Body of pancreas (tissue), 4 donors: Measurements from ENCODE around the gene ARL6IP4. TPM values are rescaled to one million over a fixed set of nuclear protein-coding genes. Genes with fewer than 3 reads are reported as not detected.

Source experiments
- ATAC-seq: fragments of 150-250 bp; one replicate; pipeline ENCODE4 v1.9.1; 2016
- DNase-seq, 4 donors: peaks; one replicate each; pipeline ENCODE4 v3.0.0-alpha.2; 2019
- H3K27ac ChIP-seq, 4 donors: fragments of 200-600 bp; sonication (generic); 1 replicate in 3 of 4; 2 replicates in 1 of 4; pipeline versions ENCODE4 v1.5.1 to v1.6.1; 2016 to 2019; ENCODE audit warnings: mild to moderate bottlenecking in 1 of 4, mixed read lengths in 1 of 4, moderate library complexity in 1 of 4
- H3K27me3 ChIP-seq, 2 donors: fragments of 200-600 bp; sonication (generic); one replicate each; pipeline ENCODE4 v1.6.0; 2016; ENCODE audit warnings: mild to moderate bottlenecking in 1 of 2
- H3K36me3 ChIP-seq, 2 donors: fragments of 200-600 bp; sonication (generic); replicated peaks in 1 of 2; 2 replicates each; pipeline ENCODE4 v1.5.1; 2016; ENCODE audit warnings: low read depth in 2 of 2; ENCODE audit not compliant: insufficient read depth in 1 of 2
- H3K4me1 ChIP-seq: fragments of 200-600 bp; sonication (generic); one replicate; pipeline ENCODE4 v1.6.0; 2016
- H3K4me3 ChIP-seq, 2 donors: fragments of 200-600 bp; sonication (generic); 1 replicate in 1 of 2; 2 replicates in 1 of 2; pipeline ENCODE4 v1.5.1; 2016 to 2019
- H3K9me3 ChIP-seq, 3 donors: fragments of 200-600 bp; sonication (generic); 1 replicate in 2 of 3; 2 replicates in 1 of 3; pipeline ENCODE4 v1.5.1; 2016
- POLR2A ChIP-seq, 3 donors: fragments of 450-650 bp; IDR thresholded peaks; one replicate each; pipeline ENCODE4 v1.6.1; 2016; ENCODE audit warnings: antibody characterized with exemption in 3 of 3, mild to moderate bottlenecking in 2 of 3
- WGBS, 2 donors: methylation state at CpG; one replicate each; pipeline ENCODE4 v1.1.5; 2017; 5-methylcytosine and 5-hydroxymethylcytosine counted together
- intact Hi-C: fragments of 100-400 bp; cut with DNase I; formaldehyde crosslinking; loops from one replicate; pipeline ENCODE4 v1.15.1; 2023
- total RNA-seq, 2 donors: library from RNA; depleted of rRNA; stranded (reverse); fragments of >200 nt; gene quantifications; one replicate each; pipeline ENCODE4 v1.1.0, GENCODE V29; 2016
- TF ChIP-seq, protein P1 (sequence below), 7 experiments: fragments of 450-650 bp in 4 of 7; fragments of 200-600 bp in 3 of 7; sonication (generic) in 3 of 7; IDR thresholded peaks; one replicate each; pipeline ENCODE4 v1.5.1; 2016 to 2019; ENCODE audit warnings: antibody characterized with exemption in 7 of 7

The ARL6IP4 gene
- total RNA-seq, 2 donors from 2014 or later: 215 to 237 TPM

GRCh38 chr12:122961531-122962329 is 18.8 kb upstream of the ARL6IP4 start:
- H3K4me3 ChIP-seq: no peak overlapping the region
- DNase-seq: peak in 3 of 4 donors; percentile 45 to 73 (median 69)
- no peaks in the 10 kb centered on the region for H3K9me3 ChIP-seq
- H3K27me3 ChIP-seq: no peaks in the 10 kb centered on the region
- WGBS, 2 donors: 36 to 58% methylated on average over 6 to 10 of the region's 10 CpGs
- peak overlapping the region in 3 of 4 donors; percentile 66 to 73 (median 72) for H3K27ac ChIP-seq
- intact Hi-C loops: no loop called here
- H3K4me1 ChIP-seq: peaks cover 51% of the 10 kb centered on the region
- no peaks in the 10 kb centered on the region for H3K36me3 ChIP-seq
- TF ChIP-seq, protein P1, sequence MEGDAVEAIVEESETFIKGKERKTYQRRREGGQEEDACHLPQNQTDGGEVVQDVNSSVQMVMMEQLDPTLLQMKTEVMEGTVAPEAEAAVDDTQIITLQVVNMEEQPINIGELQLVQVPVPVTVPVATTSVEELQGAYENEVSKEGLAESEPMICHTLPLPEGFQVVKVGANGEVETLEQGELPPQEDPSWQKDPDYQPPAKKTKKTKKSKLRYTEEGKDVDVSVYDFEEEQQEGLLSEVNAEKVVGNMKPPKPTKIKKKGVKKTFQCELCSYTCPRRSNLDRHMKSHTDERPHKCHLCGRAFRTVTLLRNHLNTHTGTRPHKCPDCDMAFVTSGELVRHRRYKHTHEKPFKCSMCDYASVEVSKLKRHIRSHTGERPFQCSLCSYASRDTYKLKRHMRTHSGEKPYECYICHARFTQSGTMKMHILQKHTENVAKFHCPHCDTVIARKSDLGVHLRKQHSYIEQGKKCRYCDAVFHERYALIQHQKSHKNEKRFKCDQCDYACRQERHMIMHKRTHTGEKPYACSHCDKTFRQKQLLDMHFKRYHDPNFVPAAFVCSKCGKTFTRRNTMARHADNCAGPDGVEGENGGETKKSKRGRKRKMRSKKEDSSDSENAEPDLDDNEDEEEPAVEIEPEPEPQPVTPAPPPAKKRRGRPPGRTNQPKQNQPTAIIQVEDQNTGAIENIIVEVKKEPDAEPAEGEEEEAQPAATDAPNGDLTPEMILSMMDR (IDR thresholded peaks at IDR 0.05): no peak
- no peak for TF ChIP-seq POLR2A (IDR thresholded peaks at IDR 0.05)
- ATAC-seq: peak; percentile 3

DNA sequence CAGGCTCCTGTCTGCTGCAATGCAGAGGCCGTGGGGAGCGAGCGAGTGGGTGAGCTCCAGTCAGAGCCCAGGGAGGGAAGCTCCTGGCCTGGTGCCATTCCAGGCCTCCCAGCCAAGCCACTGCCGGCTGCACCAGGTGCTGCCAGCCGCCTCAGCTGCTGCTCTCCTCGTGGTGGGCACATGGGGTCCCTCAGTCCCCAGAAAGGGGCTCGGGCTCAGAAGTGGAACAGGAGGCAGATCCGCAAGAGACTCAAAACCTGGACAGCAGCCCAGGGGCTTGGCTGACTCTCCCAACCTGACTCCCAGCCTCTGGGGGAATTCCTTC is 16.6 kb upstream of the ARL6IP4 start:
- Histone ChIP-seq H3K4me1 (peaks cover 53% of the 10 kb centered on the region), H3K9me3 (no peaks in the 10 kb centered on the region), H3K27me3 (no peaks in the 10 kb centered on the region), H3K27ac (peak overlapping the region in 3 of 4 donors; percentile 15 to 29 (median 18)), H3K36me3 (no peaks in the 10 kb centered on the region), H3K4me3 (no peak overlapping the region)
- ATAC-seq: no peak
- peak; percentile 56 to 79 (median 71) for DNase-seq
- intact Hi-C loops: no loop called here
- TF ChIP-seq, protein P1 (IDR thresholded peaks at IDR 0.05): no peak
- TF ChIP-seq POLR2A (IDR thresholded peaks at IDR 0.05): no peak
- 0 to 10% methylated on average over 2 to 8 of the region's 8 CpGs for WGBS, 2 donors

DNA sequence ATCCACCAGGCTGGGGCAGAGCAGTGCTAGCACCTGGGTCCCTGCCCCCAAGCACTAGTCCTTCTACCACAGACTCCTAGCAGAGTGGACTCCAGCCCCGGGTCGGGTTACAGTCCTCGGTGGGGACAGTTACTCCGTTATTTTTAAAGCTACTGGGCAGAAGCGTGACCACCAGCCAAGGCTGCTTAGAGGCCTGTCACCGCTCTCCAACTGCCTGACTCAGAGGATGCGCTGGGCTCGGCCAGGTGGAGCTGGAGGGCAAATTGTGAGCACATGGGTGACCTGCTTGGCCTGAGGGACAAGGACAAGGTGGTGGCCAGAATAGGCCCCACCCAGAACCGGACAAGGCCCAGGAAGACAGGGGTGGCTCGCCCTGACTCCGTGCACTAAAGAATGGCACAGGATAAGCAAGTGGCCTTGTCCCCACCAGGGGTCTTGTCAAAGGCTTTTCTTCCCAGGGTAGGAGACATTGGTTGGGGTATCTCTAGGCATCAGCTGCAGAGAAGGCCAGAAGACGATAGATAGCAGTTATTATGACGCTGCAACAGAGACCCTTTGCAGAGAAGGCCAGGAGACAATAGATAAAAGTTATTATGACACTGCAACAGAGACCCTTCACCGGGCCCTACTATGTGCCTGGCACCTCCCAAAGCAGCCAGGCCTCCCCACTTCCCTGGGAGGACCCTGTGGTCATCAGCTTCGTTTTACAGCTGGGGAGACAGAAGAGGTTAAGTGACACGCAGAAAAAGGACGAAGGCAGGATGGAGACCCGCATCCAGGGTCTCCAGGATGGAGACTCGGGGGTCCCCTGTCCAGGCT is 15.8 kb upstream of the ARL6IP4 start:
- H3K9me3 ChIP-seq: no peaks in the 10 kb centered on the region
- H3K4me3 ChIP-seq: no peak overlapping the region
- H3K27ac ChIP-seq: peak overlapping the region in 1 of 4 donors; percentile 29
- WGBS, 2 donors: 80 to 88% methylated on average over 12 to 19 of the region's 19 CpGs
- TF ChIP-seq, protein P1 (IDR thresholded peaks at IDR 0.05): no peak
- TF ChIP-seq POLR2A (IDR thresholded peaks at IDR 0.05): no peak
- no peak for DNase-seq
- peaks cover 58% of the 10 kb centered on the region for H3K4me1 ChIP-seq
- intact Hi-C loops: no loop called here
- H3K27me3 ChIP-seq: no peaks in the 10 kb centered on the region
- H3K36me3 ChIP-seq: no peaks in the 10 kb centered on the region
- ATAC-seq: no peak

GRCh38 chr12:122965321-122965751 is 15.1 kb upstream of the ARL6IP4 start:
- WGBS, 2 donors: 56% methylated on average over 10 to 12 of the region's 12 CpGs
- DNase-seq (no peak), ATAC-seq (no peak)
- no peak overlapping the region for H3K4me3 ChIP-seq
- intact Hi-C loops: no loop called here
- no peaks in the 10 kb centered on the region for H3K36me3 ChIP-seq
- no peaks in the 10 kb centered on the region for H3K27me3 ChIP-seq
- peaks cover 59% of the 10 kb centered on the region for H3K4me1 ChIP-seq
- H3K27ac ChIP-seq: no peak overlapping the region
- H3K9me3 ChIP-seq: no peaks in the 10 kb centered on the region
- TF ChIP-seq POLR2A (IDR thresholded peaks at IDR 0.05): no peak
- TF ChIP-seq, protein P1 (IDR thresholded peaks at IDR 0.05): no peak
